ENCODE measurements around the gene SMAP1. TPM values are rescaled to one million over a fixed set of nuclear protein-coding genes. Genes with fewer than 3 reads are reported as not detected.

The SMAP1 gene
- total RNA-seq, 4 donors from 2014 or later = 16.6 to 29.4 (median 22.0) TPM

- no peak for TF ChIP-seq CTCF (IDR thresholded peaks at IDR 0.05)
- DNase-seq (ENCODE audit: low spot score) (no peak), ATAC-seq (ENCODE audit: low FRiP score) (no peak)
Measured at GRCh38 chr6:70666706-70667105, 977 bp upstream of the SMAP1 start.

GRCh38 chr6:70667256-70667710, 400 bp upstream of the SMAP1 start:
- DNase-seq (ENCODE audit: low spot score) (no peak), ATAC-seq (ENCODE audit: low FRiP score) (peak; percentile 4)
- no peak for TF ChIP-seq CTCF (IDR thresholded peaks at IDR 0.05)

- no peak for TF ChIP-seq CTCF (IDR thresholded peaks at IDR 0.05)
- peak; percentile 84 for ATAC-seq (ENCODE audit: low FRiP score)
- DNase-seq (ENCODE audit: low spot score) = peak; percentile 25
Measured at GRCh38 chr6:70668499-70668812, 773 bp downstream of the SMAP1 start.

- no peak for TF ChIP-seq CTCF (IDR thresholded peaks at IDR 0.05)
- ATAC-seq (ENCODE audit: low FRiP score) (no peak), DNase-seq (ENCODE audit: low spot score) (no peak)
Measured at GRCh38 chr6:70669133-70669532, 1.4 kb downstream of the SMAP1 start.

GRCh38 chr6:70672549-70672948, 4.9 kb downstream of the SMAP1 start:
- no peak for ATAC-seq (ENCODE audit: low FRiP score)
- no peak for DNase-seq (ENCODE audit: low spot score)
- TF ChIP-seq CTCF (IDR thresholded peaks at IDR 0.05) = no peak

- DNase-seq (ENCODE audit: low spot score) = no peak
- TF ChIP-seq CTCF (IDR thresholded peaks at IDR 0.05) = no peak
- ATAC-seq (ENCODE audit: low FRiP score) = no peak
Measured at GRCh38 chr6:70673054-70673453, 5.4 kb downstream of the SMAP1 start.

- TF ChIP-seq CTCF (IDR thresholded peaks at IDR 0.05) = no peak
- ATAC-seq (ENCODE audit: low FRiP score) (no peak), DNase-seq (ENCODE audit: low spot score) (no peak)
Measured at GRCh38 chr6:70673601-70674000, 5.9 kb downstream of the SMAP1 start.

Data from omental fat pad (tissue), 4 donors.